GM12892 (cell line): ENCODE measurements around the gene CDH2.

ENCODE experiments used
- DNase-seq: peaks from one replicate; pipeline ENCODE4 v3.0.0; 2011; ENCODE audit not compliant: insufficient read length
- FAIRE-seq: peaks from 2 replicates; lab custom pipeline; 2011; peaks lifted over from hg19 to GRCh38; lab: Jason Lieb, UNC
- POLR2A ChIP-seq: IDR thresholded peaks from 2 replicates; pipeline ENCODE4 v1.6.1; 2011; ENCODE audit warnings: low read depth, low read length, control low read depth
- POLR2AphosphoS5 ChIP-seq: IDR thresholded peaks from 2 replicates; pipeline ENCODE4 v1.6.1; 2011; ENCODE audit warnings: low read depth, low read length, control low read depth
- TAF1 ChIP-seq: IDR thresholded peaks from 2 replicates; pipeline ENCODE4 v1.6.1; 2011; ENCODE audit warnings: low read depth, mild to moderate bottlenecking, control low read depth, low read length, borderline replicate concordance

The CDH2 gene

DNA sequence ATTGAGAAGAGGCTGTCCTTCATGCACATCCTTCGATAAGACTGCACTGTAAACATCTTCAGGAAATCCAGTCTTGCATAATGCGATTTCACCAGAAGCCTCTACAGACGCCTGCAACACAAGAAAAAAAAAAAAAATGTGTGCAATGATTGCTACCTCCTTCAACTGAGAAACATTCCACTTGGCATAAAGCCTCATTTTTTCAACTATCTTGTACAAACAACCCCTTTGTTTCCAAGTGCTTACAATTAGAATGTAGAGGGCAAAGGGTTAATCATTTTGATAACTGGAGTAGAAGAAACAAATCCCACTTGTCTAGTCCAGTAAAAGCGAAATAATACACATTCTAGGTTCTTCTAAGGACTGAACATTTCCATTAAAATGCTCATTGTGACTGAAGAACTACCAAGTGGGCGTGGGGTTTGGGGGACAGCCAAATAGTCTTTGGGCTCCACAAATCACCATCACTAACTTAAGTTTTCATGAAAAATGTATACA is 29.2 kb downstream of the CDH2 start:
- DNase-seq, result no peak
- no peak for FAIRE-seq
- no peak for TF ChIP-seq POLR2AphosphoS5
- TF ChIP-seq POLR2A, result no peak
- no peak for TF ChIP-seq TAF1

DNA sequence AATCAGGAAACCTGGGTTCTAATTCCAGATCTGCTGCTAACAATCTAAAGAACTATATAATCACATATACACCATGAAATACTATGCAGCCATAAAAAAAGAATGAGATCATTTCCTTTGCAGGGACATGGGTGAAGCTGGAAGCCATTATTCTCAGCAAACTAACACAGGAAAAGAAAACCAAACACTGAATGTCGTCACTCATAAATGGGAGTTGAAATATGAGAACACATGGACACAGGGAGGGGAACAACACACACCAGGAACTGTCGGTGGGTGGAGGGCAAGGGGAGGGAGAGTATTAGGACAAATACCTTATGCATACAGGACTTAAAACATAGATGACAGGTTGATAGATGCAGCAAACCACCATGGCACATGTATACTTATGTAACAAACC is 33.2 kb downstream of the CDH2 start:
- TF ChIP-seq TAF1 (no peak), POLR2AphosphoS5 (no peak), POLR2A (no peak)
- FAIRE-seq (no peak), DNase-seq (no peak)

DNA sequence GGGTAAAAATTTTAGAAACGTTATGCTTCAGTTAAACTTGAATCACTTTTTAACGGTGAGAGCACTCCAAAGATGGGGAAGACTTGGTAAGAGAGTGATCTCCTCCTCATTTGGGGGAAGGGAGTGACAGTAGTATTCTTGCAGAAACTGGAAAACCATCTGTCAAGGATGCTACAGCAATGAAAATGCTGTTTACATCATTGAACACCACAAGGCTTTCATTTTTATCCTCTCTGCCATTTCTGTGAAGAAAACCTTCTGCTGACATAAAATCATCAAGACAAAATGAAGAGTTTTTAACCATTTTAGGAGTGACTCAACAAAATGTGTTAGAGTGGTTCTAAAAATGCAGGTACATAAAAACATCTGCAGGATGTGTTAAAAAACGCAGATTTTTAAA is 38.1 kb downstream of the CDH2 start:
- DNase-seq (no peak), FAIRE-seq (no peak)
- TF ChIP-seq TAF1 (no peak), POLR2A (no peak), POLR2AphosphoS5 (no peak)

DNA sequence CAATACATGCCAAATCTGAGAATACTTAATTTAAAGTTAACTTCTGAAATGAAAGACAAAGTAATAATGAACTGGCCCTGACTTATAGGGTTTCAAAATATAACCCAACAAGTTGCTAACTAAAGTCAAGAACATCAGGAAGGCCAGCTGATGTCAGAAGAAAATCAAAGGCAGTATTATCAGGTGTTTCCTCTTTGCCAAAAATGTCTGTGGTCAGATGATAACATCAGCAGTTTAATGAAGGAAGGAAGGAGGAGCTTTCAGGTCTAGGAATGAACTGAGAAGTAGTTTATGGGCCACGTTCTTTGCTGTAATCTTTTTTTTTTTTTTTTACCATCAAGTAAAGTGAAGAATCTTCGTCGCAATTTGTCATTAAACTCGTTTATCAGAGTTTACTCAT is 40.9 kb downstream of the CDH2 start:
- FAIRE-seq (no peak), DNase-seq (no peak)
- TF ChIP-seq POLR2AphosphoS5 (no peak), TAF1 (no peak), POLR2A (no peak)

DNA sequence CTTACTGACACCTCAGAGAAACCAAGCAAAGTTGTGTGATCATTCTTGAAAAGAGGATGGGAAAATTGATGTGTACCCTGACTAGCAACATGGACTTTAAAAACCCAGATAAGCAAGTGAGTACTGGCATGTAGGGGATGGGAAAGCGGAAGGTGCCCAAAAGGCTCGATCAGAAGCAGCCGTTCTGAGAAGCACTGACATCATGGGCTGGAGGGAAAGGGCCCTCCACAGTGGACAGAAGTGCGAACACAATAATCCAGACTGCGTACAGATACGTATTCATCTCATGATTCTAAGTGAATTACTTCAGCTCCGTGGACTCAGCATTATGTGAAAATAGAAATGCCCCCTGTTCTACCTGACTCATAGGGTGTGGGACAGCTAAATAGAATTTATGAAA is 42.2 kb downstream of the CDH2 start:
- FAIRE-seq (no peak), DNase-seq (no peak)
- no peak for TF ChIP-seq POLR2AphosphoS5
- no peak for TF ChIP-seq TAF1
- no peak for TF ChIP-seq POLR2A

DNA sequence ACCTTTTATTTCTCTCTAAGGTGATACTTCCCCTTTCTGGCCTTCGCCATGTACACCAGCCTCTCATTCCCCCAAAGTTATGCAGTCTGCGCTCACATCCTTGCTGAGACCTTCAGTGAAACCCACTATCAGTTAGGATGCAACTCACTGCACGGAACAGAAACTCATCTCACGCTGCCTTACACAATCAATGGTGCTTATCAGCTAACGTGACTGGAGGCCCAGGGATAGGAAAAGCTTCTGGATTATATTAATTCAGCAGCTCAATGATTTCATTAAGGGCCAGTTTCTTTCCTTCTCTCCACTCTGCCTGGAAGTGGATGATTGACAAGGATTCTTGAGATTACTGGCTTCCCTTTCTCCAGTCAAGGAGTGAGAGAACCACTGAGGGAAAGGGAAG is 44.8 kb downstream of the CDH2 start:
- no peak for FAIRE-seq
- no peak for TF ChIP-seq POLR2AphosphoS5
- TF ChIP-seq TAF1, result no peak
- TF ChIP-seq POLR2A, result no peak
- no peak for DNase-seq

DNA sequence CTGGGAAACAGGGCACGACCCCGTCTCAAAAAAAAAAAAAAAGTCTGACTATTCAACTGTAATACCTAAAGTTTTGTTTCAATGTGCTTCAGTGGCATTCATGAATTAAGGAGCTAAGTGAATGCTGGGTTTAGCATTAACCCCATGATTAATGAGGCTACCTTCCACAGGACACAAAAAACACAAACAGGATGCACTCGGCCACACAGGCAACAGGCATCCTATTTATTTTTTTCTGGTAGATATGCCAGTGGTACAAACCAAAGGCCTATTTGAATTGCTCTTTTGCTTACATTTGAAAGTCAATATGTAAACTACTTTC is 48.3 kb downstream of the CDH2 start:
- FAIRE-seq (no peak), DNase-seq (no peak)
- TF ChIP-seq TAF1, result no peak
- no peak for TF ChIP-seq POLR2AphosphoS5
- TF ChIP-seq POLR2A, result no peak

DNA sequence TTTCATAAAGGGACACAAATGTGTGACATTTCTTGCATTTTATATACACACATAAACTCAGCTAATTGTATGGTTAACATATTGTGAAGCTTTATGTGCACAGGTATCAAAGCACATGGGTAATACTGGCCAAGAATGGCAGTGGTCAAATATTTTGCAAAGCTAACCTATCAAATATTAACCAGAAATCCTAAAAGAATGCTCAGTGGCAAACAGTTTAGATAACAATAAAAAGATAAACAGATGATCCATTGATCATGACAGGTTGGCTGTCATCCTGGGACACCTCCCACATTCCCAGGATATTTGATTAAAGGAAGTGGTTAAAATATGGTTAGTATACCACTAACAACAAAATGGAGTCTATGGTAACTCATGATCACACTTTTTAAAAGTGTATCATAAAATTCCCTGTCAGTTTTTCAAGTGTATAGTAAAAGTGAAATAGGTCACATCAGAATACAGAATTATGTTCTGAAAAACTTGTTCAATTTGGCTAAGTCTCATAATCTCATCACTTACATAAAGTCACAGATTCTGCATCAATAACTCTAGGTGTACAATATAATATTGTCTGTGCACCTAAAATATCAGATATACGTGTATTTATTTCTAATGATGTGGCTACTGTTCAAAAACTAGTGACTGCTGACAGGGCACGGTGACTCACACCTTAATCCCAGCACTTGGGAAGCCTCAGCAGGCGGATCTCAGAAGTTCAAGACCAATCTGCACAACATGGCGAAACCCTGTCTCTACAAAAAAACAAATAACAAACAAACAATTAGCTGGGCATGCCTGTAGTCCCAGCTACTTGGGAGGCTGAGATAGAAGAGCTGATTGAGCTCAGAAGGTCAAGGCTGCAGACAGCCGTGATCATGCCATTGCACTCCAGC is 48.9 kb downstream of the CDH2 start:
- no peak for DNase-seq
- no peak for FAIRE-seq
- TF ChIP-seq TAF1 (no peak), POLR2A (no peak), POLR2AphosphoS5 (no peak)

DNA sequence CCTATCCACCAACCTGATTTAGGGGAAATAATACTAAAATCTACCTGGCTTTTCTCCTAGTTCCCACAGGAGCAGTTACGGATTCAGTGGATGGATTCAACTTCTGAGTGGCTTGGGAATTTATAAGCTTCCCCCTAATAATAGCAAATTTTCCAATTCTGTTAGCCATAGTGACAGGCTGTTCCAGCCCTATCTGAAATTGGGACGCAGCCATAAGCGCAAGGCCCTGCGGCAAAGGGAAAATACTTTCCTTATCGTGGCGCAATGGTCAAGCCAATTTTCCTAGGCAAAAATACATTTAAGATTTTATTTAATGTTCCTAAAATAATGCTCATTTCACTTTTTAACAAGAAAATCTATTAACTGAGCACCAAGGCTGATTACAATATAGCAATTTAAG is 49.7 kb downstream of the CDH2 start:
- no peak for FAIRE-seq
- no peak for DNase-seq
- TF ChIP-seq TAF1, result no peak
- no peak for TF ChIP-seq POLR2AphosphoS5
- TF ChIP-seq POLR2A, result no peak

DNA sequence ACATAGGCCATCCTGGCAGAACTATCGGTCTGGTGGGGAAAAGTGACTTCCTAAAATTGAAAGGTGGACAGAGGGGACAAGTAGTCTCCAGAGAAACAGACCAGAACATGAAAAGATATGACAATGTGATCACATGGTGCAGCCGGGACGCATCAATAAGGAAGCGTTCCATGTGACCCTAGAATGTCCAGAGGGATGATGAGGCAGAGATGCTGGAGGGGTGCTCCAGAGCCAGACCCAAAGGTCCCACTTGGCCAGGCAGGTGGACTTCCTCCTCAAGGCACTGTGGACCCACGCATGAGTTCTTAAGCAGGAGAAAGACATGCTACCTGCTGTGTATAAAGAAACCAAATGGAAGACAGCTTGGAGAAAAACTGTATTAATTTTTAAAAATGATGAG is 50.2 kb downstream of the CDH2 start:
- no peak for DNase-seq
- no peak for FAIRE-seq
- TF ChIP-seq TAF1, result no peak
- no peak for TF ChIP-seq POLR2A
- no peak for TF ChIP-seq POLR2AphosphoS5

DNA sequence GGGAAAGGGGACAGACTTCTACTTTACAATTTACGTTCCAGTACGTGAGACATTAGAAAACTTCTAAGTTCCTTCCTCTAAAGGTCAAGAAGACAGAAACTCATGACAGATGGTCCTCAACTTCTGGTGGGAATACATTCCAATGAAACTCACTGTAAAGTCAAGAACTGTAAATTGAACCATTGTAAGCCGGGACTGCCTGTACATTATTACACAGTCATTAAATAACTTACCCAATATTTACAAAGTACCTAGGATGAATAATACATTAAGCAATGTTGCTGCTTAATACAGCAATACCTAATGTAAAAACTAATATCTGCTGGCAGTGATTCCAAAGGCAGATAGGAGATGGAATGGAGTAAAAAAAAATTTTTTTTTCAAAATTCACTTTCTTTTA is 51.9 kb downstream of the CDH2 start:
- no peak for DNase-seq
- no peak for FAIRE-seq
- no peak for TF ChIP-seq POLR2A
- no peak for TF ChIP-seq TAF1
- TF ChIP-seq POLR2AphosphoS5, result no peak

DNA sequence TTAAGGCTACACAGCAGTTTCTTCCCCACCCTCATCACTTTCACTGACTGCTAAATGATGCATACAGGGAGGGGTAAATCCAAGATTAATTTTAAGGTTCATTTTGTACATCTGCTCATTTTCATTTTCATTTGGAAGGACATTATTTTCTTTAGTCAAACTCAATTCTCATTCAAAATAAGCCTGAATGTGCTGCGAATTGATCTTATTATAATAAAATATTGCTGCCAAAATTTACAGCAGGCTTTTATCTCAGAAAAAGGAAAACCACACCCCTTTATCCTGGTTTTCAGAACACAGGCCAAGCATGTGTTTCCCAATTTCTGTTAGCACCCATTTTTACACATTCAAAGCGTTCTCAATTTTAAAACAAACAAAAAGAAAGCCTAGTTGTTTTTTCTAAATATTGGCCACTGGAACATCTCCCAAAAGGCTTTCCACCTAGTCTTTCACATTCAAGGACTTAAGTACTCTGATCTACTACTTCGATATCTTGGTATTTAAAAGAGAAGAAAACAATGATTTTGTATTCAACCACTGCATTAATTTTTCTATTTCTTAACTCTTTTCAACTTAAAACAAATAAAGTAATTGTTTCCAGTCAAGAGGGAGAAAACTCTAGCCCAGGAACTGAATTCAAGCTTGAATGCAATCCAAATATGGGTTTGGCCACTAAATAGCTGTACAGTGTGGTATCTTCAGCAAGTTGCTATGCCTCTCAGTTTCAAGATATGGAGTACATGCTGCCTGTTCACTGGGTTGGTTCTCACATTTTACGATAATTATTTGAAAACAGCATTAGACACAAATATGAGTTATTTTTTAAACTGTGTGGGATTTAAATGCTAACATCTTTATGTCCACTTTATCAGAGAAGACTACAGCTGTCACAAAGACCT is 52.5 kb downstream of the CDH2 start:
- TF ChIP-seq TAF1 (no peak), POLR2A (no peak), POLR2AphosphoS5 (no peak)
- no peak for FAIRE-seq
- no peak for DNase-seq
